NCI-H82 treated with DMSO at 0.1 percent for 48 hours (cell line): Measurements from ENCODE around the gene KIAA1755.

Experiments
- DNase-seq: peaks from one replicate; lab custom pipeline; 2025; ENCODE audit not compliant: unreplicated experiment; lab: John Stamatoyannopoulos, UW

The KIAA1755 gene

DNA sequence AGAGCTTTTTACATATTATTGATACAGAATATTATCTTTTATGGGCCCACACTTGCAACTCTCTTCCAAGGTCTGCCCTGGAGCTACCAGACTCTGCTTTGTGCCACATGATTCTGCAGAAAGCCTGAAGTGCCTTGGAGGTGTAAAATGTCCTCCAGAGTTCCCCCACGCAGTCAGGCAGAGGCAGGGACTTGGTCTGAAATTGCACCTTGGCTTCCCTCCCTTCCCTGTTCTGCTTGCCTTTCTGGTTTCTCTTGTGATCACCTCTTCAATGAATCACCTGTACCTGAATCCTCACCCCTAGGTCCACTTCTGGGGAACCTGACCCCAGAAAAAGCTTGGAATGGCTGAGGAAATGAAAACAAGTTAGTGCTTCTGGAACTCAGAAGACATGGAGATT is 52.4 kb downstream of the KIAA1755 start:
- DNase-seq, result no peak

GRCh38 chr20:38207621-38208020 is 52.9 kb downstream of the KIAA1755 start:
- no peak for DNase-seq

GRCh38 chr20:38205001-38205400 is 55.5 kb downstream of the KIAA1755 start:
- no peak for DNase-seq

DNA sequence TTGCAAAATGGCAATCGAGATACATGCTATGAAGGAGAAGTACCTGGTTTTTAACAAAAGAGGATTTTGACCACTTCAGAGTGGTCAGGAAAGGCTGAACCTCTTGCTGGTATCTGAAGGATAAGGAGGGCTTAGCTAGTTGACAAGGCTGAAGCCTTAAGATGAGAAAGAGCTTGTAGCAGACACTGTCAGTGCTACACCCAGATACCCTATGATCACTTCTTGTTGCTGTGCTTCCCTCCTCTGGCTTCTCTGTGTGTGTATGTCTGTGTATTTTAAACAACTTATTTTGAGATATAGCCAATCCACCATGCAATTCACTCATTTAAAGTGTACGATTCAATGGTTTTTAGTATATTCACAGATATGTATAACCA is 56.6 kb downstream of the KIAA1755 start:
- no peak for DNase-seq

DNA sequence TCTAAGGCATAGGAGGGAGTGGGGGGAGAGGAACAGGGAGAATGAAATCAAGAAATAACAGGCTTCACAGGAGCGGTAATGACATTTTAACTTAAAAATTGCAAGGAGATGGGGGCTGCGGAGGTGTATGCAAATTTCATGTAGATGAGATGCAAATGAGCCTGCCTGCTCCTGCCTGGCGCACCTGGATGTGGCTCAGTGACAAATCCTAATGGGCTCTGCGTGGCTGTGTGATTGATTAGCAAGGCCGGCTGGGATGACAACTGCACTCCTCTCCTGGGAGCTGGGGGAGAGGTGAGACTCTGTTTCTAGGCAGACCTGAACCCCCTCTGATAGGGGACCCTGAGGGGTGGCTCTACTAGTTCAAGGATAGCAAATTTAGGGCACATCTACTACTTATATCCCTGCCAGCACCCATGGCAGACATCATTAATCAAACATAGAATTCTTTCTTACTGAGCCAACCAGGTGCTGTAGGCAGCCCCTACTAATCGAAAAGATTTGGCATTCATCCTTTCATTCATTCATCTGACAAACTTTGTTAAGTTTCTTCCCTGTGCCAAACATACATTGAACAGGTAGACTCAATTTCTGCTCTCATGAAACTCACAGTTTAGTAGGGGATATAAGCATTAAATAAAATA is 57.1 kb downstream of the KIAA1755 start:
- no peak for DNase-seq

GRCh38 chr20:38202982-38203293 is 57.6 kb downstream of the KIAA1755 start:
- no peak for DNase-seq

- DNase-seq, result no peak
Observed at GRCh38 chr20:38202153-38202981, 58.2 kb downstream of the KIAA1755 start.

GRCh38 chr20:38201356-38201755 is 59.2 kb downstream of the KIAA1755 start:
- DNase-seq, result no peak

DNA sequence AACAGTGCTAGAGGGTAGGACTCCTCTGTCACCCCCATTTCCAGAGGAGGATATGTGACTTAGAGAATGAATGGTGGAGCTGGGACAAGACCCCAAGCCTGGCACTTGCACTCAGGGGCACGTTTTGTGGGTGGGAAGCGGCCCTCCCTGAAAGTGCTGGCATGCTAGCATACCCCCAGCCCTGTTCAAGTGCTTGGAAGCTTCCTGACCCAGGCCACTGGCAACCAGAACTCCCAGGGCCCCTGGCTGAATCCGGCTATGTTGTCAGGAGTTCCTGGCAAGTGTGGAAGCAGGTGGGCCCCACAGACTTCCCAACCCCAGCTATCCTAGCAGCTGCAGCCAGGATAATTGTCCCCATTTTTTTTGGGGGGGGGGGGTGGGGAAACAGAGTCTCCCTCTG is 59.9 kb downstream of the KIAA1755 start:
- no peak for DNase-seq

DNA sequence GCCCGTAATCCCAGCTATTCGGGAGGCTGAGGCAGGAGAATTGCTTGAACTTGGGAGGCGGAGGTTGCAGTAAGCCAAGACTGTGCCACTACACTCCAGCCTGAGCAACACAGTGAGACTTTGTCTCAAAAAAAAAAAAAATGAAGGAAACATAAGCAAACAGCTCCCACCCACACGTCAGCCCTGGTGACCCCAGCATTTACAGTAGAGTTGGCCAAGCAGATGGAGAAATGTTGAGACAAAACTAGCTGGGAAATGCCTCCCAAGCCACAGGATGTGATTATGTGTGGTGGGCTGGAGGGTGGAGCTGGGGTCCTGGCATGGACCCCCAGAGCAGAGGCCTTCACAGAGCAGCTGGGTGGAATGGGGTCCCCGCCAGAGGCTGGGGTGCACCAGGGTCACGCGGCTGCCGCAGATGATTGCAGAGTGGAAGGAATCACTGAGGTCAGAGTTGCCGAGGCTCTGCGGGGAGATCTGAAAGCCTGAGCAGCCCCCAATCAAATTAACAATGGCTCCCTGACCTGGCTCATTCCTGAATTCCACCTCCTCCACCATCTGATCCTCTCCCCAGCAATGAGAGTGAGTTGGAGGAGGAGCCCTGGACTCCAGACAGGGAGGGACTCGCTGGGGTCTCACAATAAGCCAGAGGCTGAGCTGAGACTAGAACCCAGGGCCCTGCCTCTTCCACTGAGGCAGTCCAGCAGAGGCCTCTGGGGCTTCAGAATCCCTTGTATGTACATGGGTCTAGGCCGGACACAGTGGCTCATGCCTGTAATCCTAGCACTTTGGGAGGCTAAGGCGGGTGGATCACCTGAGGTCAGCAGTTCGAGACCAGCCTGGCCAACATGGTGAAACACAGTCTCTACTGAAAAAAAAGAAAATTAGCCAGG is 60.8 kb downstream of the KIAA1755 start:
- no peak for DNase-seq

- DNase-seq, result no peak
Observed at GRCh38 chr20:38198238-38198861, 62.2 kb downstream of the KIAA1755 start.

- DNase-seq, result no peak
Observed at GRCh38 chr20:38197619-38198018, 62.9 kb downstream of the KIAA1755 start.

DNA sequence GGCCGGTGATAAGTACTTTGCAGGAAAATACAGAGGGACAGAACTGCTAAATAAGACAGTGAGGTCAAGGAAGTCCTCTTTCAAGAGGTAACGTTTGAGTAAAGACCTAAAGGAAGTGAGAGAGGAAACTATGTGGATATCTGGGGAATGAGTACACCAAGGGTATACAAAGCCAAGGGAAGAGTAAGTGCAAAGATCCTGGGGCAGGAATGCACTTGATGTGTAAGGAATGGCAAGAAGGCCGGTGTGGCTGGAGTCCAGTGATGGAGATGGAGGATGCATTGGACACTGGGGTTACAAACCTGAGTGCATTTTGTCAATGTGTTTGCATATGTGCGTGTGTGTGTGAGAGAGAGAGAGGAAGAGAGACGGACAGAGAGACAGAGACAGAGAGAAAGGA is 63.3 kb downstream of the KIAA1755 start:
- no peak for DNase-seq

DNA sequence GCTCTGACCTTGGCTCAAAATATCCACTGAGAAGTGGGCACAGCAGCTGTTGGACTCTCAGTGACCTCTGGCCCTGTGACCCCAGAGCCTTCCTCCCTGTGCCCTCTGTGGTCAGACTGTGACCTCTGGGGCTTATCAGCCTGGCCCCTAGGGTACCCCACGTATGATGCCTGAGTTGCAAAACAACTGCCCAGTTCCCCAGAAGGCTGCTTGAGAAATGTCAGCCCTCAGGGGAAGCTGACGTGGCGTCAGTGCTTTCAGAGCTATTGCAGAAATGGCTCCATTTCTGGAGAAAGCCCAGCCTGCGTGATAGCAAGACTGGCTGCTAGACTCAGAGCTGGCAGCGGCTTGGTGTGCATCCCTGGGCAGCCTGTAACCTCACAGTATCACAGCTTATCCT is 63.9 kb downstream of the KIAA1755 start:
- no peak for DNase-seq

- DNase-seq, result no peak
Observed at GRCh38 chr20:38196076-38196475, 64.5 kb downstream of the KIAA1755 start.

DNA sequence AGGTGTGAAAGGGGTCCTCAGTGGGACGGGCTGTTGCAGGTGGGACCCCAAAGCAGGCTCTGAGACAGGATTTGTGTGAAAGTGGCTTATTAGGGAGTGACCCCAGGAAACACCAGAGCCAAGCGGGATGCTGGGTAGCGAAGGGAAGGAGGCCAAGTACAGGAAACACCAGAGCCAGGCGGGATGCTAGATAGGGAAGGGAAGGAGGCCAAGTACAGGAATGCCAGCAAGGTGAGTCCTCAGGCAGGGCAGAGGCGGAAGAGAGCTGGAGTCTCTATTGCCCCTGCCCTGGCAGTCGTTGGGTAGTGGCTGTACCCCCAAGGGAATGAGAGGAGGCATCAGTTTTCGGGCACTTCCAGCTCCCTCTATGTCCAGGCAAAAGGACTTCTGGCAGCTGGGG is 65.0 kb downstream of the KIAA1755 start:
- no peak for DNase-seq

GRCh38 chr20:38194971-38195504 is 65.5 kb downstream of the KIAA1755 start:
- DNase-seq, result no peak

DNA sequence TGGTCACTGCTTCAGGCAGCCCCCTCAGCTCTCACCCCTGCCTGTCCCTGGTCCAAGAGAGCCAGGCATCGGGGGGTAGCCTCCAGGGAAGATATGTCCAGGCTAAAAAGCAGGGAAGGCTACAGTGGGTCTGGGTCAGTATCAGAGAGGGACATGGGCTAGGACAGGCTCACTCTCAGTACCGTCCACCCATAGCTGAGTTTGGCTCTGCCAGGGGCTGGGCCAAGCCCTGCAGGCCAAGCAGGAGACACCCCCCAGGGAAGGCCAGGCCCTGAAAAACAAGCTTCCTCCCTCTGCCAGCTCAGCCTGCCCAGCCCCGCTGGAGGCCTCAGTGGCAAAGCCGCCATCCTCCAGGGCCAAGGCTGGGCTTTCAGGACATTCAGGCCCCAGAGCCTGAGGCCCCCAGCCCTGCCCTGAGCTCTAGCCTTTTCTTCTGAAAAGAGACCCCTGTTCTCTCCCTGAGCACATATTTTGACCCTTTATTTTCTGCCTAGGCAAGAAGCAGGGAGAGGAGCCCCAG is 66.9 kb downstream of the KIAA1755 start:
- no peak for DNase-seq

- no peak for DNase-seq
Observed at GRCh38 chr20:38192323-38192885, 68.1 kb downstream of the KIAA1755 start.

- DNase-seq, result no peak
Observed at GRCh38 chr20:38191654-38192053, 68.9 kb downstream of the KIAA1755 start.
